Measurements from ENCODE around the gene BAHCC1.

Gene BAHCC1

DNA sequence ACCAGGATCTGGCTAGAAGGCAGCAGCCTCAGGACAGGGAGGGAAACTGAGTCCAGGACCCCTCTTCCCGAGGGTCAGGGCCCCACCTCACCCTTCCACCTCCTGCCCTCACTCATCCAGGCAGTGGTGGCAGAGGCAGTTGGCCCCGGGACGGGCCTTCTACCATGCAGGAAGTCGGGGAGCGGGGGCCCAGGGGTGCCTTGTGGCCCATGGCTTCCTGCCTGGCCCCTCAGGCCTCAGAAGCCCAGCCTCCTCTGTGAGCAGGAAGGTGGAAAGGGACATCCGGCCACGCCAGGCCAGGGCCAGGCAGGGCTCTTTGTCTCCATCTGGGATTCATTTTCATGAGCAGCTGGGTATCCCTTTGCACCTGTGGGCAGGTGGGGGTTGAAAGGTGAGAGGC lies 58.5 kb downstream of the BAHCC1 start:
- Histone ChIP-seq H3K9me3 (ENCODE audit: low read length) (no peaks in the 10 kb centered on the region), H3K4me1 (ENCODE audit: insufficient read depth, low read length, severe bottlenecking) (no peaks in the 10 kb centered on the region), H3K36me3 (ENCODE audit: insufficient read depth, low read length) (no peaks in the 10 kb centered on the region), H3K27ac (ENCODE audit: low read depth, low read length, poor library complexity, severe bottlenecking) (no peak overlapping the region), H4K20me1 (ENCODE audit: insufficient read depth, low read length) (no peaks in the 10 kb centered on the region), H3K9me2 (ENCODE audit: low read depth, low read length) (no peaks in the 10 kb centered on the region), H3F3A (ENCODE audit: insufficient read depth, low read length) (no peaks in the 10 kb centered on the region), H3K9ac (ENCODE audit: low read length) (no peak overlapping the region), H3K4me2 (ENCODE audit: low read length) (no peak overlapping the region), H3K27me3 (ENCODE audit: insufficient read depth, low read length) (peaks cover 12% of the 10 kb centered on the region; the same call in 1 of the 2 replicates), H3K79me2 (ENCODE audit: insufficient read depth, low read length) (no peaks in the 10 kb centered on the region), H2AFZ (ENCODE audit: low read length) (no peak overlapping the region), H3K4me3 (ENCODE audit: low read depth, low read length, poor library complexity, severe bottlenecking) (no peak overlapping the region)
- TF ChIP-seq, protein P1, sequence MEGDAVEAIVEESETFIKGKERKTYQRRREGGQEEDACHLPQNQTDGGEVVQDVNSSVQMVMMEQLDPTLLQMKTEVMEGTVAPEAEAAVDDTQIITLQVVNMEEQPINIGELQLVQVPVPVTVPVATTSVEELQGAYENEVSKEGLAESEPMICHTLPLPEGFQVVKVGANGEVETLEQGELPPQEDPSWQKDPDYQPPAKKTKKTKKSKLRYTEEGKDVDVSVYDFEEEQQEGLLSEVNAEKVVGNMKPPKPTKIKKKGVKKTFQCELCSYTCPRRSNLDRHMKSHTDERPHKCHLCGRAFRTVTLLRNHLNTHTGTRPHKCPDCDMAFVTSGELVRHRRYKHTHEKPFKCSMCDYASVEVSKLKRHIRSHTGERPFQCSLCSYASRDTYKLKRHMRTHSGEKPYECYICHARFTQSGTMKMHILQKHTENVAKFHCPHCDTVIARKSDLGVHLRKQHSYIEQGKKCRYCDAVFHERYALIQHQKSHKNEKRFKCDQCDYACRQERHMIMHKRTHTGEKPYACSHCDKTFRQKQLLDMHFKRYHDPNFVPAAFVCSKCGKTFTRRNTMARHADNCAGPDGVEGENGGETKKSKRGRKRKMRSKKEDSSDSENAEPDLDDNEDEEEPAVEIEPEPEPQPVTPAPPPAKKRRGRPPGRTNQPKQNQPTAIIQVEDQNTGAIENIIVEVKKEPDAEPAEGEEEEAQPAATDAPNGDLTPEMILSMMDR (IDR thresholded peaks at IDR 0.05; ENCODE audit: low read length) = no peak
- no peak for TF ChIP-seq EZH2 (IDR thresholded peaks at IDR 0.05; ENCODE audit: borderline replicate concordance, low read length)

DNA sequence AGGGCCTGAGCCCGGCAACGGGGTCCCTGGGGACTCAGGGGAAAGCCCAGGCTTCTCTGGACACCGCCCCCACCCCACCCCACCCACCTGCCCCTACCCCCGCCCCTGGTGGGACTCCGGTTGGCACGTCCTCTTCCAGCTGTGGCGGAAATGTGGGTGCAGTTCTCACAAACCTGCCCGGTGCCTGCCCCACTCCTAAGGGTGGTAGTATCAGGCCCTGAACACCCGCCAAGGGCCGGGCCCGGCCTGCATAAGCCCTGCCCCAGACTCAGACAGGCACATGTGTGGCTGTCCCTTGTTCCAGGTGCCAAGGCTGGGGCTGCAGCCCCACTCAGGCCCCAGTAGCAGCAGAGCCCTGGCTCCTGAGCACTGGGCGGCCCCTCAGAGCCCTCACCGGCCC lies 59.2 kb downstream of the BAHCC1 start:
- no peak overlapping the region for H3K4me2 ChIP-seq (ENCODE audit: low read length)
- H2AFZ ChIP-seq (ENCODE audit: low read length) = no peak overlapping the region
- peaks cover 12% of the 10 kb centered on the region; the same call in 1 of the 2 replicates for H3K27me3 ChIP-seq (ENCODE audit: insufficient read depth, low read length)
- no peaks in the 10 kb centered on the region for H3K36me3 ChIP-seq (ENCODE audit: insufficient read depth, low read length)
- TF ChIP-seq, protein P1 (IDR thresholded peaks at IDR 0.05; ENCODE audit: low read length) = no peak
- TF ChIP-seq EZH2 (IDR thresholded peaks at IDR 0.05; ENCODE audit: borderline replicate concordance, low read length) = no peak
- no peaks in the 10 kb centered on the region for H3K9me2 ChIP-seq (ENCODE audit: low read depth, low read length)
- no peak overlapping the region for H3K27ac ChIP-seq (ENCODE audit: low read depth, low read length, poor library complexity, severe bottlenecking)
- H3K79me2 ChIP-seq (ENCODE audit: insufficient read depth, low read length) = no peaks in the 10 kb centered on the region
- no peaks in the 10 kb centered on the region for H3F3A ChIP-seq (ENCODE audit: insufficient read depth, low read length)
- no peak overlapping the region for H3K9ac ChIP-seq (ENCODE audit: low read length)
- H3K4me1 ChIP-seq (ENCODE audit: insufficient read depth, low read length, severe bottlenecking) = no peaks in the 10 kb centered on the region
- no peaks in the 10 kb centered on the region for H3K9me3 ChIP-seq (ENCODE audit: low read length)
- no peaks in the 10 kb centered on the region for H4K20me1 ChIP-seq (ENCODE audit: insufficient read depth, low read length)
- no peak overlapping the region for H3K4me3 ChIP-seq (ENCODE audit: low read depth, low read length, poor library complexity, severe bottlenecking)

DNA sequence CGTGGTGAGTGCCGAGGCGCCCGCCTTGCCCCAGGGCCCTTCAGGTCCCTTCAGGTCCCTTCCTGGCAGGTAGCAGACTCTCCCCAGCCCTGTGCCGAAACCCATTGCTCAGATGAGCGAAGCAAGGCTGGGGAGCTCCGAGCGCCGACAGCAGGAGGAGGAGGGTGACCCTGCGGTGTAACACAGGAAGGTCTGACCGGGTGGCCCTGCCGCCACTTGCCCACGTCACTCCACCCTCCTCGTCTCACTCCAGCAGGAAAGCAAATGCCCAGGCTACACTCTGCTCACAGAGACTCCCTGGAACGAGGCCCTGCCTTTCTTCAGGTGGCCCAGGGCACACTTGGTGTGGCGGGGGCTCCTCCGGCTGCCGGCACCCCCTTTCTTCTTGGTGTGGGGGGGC lies 60.1 kb downstream of the BAHCC1 start:
- no peaks in the 10 kb centered on the region for H3K9me2 ChIP-seq (ENCODE audit: low read depth, low read length)
- no peaks in the 10 kb centered on the region for H4K20me1 ChIP-seq (ENCODE audit: insufficient read depth, low read length)
- no peaks in the 10 kb centered on the region for H3K79me2 ChIP-seq (ENCODE audit: insufficient read depth, low read length)
- H3K27me3 ChIP-seq (ENCODE audit: insufficient read depth, low read length) = peaks cover 9% of the 10 kb centered on the region; the same call in 1 of the 2 replicates
- H3K4me2 ChIP-seq (ENCODE audit: low read length) = no peak overlapping the region
- H3K4me1 ChIP-seq (ENCODE audit: insufficient read depth, low read length, severe bottlenecking) = no peaks in the 10 kb centered on the region
- TF ChIP-seq EZH2 (IDR thresholded peaks at IDR 0.05; ENCODE audit: borderline replicate concordance, low read length) = no peak
- TF ChIP-seq, protein P1 (IDR thresholded peaks at IDR 0.05; ENCODE audit: low read length) = no peak
- no peaks in the 10 kb centered on the region for H3F3A ChIP-seq (ENCODE audit: insufficient read depth, low read length)
- H3K9me3 ChIP-seq (ENCODE audit: low read length) = no peaks in the 10 kb centered on the region
- H3K9ac ChIP-seq (ENCODE audit: low read length) = no peak overlapping the region
- no peak overlapping the region for H3K27ac ChIP-seq (ENCODE audit: low read depth, low read length, poor library complexity, severe bottlenecking)
- no peak overlapping the region for H2AFZ ChIP-seq (ENCODE audit: low read length)
- H3K4me3 ChIP-seq (ENCODE audit: low read depth, low read length, poor library complexity, severe bottlenecking) = no peak overlapping the region
- no peaks in the 10 kb centered on the region for H3K36me3 ChIP-seq (ENCODE audit: insufficient read depth, low read length)

Measured in OCI-LY1 (cell line).